Caco-2 (cell line): ENCODE results near the gene C10orf120. TPM values are rescaled to one million over a fixed set of nuclear protein-coding genes. Genes with fewer than 3 reads are reported as not detected.
A peak's percentile ranks its signal among the peaks of the same experiment; 100 is the strongest.

Experiments
- BruUV-seq: library from RNA; stranded (reverse); fragments of 400-500 nt; replicated peaks from 2 replicates; lab custom pipeline; 2021; lab: Mats Ljungman, UMichigan
- CTCF ChIA-PET: fragments of 300-600 bp; sonication (Branson Sonifier 250); formaldehyde crosslinking; loops from one replicate; lab custom pipeline; 2022; ENCODE audit warnings: antibody characterized with exemption; lab: Charles Lee
- POLR2A ChIA-PET: fragments of 300-600 bp; sonication (Branson Sonifier 250); formaldehyde crosslinking; loops from one replicate; lab custom pipeline; 2022; ENCODE audit warnings: antibody characterized with exemption; lab: Charles Lee
- DNase-seq, 2 experiments: peaks; one replicate each; pipeline versions ENCODE4 v3.0.0 to v3.0.0-alpha.2; 2020 to 2022
- H3K27me3 ChIP-seq: replicated peaks from 2 replicates; pipeline ENCODE4 v1.6.0; 2011; ENCODE audit warnings: low read length; ENCODE audit not compliant: control insufficient read depth, insufficient read depth
- H3K36me3 ChIP-seq: 2 replicates; pipeline ENCODE4 v1.5.1; 2011; ENCODE audit warnings: low read length; ENCODE audit not compliant: control insufficient read depth, insufficient read depth
- H3K4me1 ChIP-seq: fragments of 250-450 bp; sonication (Bioruptor Pico); 2 replicates; pipeline ENCODE4 v1.5.1; 2020; ENCODE audit warnings: mild to moderate bottlenecking
- H3K4me3 ChIP-seq: 2 replicates; pipeline ENCODE4 v1.5.1; 2011; ENCODE audit warnings: low read depth, mild to moderate bottlenecking, control low read depth, low read length
- H3K9me3 ChIP-seq: fragments of 250-450 bp; sonication (Bioruptor Pico); 2 replicates; pipeline ENCODE4 v1.5.1; 2020; ENCODE audit warnings: mild to moderate bottlenecking, moderate library complexity
- H3K27ac Mint-ChIP-seq: one replicate; pipeline ENCODE4 v1.8.0; 2022; ENCODE audit warnings: mixed read lengths; ENCODE audit not compliant: unreplicated experiment
- H3K27me3 Mint-ChIP-seq: one replicate; pipeline ENCODE4 v1.8.0; 2022; ENCODE audit warnings: mixed read lengths; ENCODE audit not compliant: insufficient read depth, unreplicated experiment
- H3K36me3 Mint-ChIP-seq: one replicate; pipeline ENCODE4 v1.8.0; 2022; ENCODE audit warnings: mild to moderate bottlenecking, mixed read lengths; ENCODE audit not compliant: insufficient read depth, unreplicated experiment
- H3K4me1 Mint-ChIP-seq: one replicate; pipeline ENCODE4 v1.8.0; 2022; ENCODE audit warnings: low read depth, mixed read lengths; ENCODE audit not compliant: unreplicated experiment
- H3K4me3 Mint-ChIP-seq: one replicate; pipeline ENCODE4 v1.8.0; 2022; ENCODE audit warnings: mild to moderate bottlenecking, moderate library complexity, mixed read lengths; ENCODE audit not compliant: unreplicated experiment
- H3K9me3 Mint-ChIP-seq: one replicate; pipeline ENCODE4 v1.8.0; 2022; ENCODE audit warnings: mixed read lengths; ENCODE audit not compliant: unreplicated experiment
- intact Hi-C: fragments of 100-400 bp; cut with micrococcal nuclease; formaldehyde crosslinking; loops from one replicate; pipeline ENCODE4 v1.10.0; 2022; ENCODE audit not compliant: unreplicated experiment
- total RNA-seq: library from RNA; stranded (reverse); gene quantifications from 2 replicates; pipeline ENCODE4 v1.2.3, GENCODE V29; 2022
- TF ChIP-seq, protein P1 (sequence below), 2 experiments: fragments of 200-600 bp in 1 of 2; IDR thresholded peaks; 1 replicate in 1 of 2; 2 replicates in 1 of 2; pipeline versions ENCODE4 v1.5.1 to v1.8.0; 2011 to 2022; ENCODE audit warnings: antibody characterized with exemption in 1 of 2, control low read depth in 1 of 2, inconsistent platforms in 1 of 2, low read depth in 1 of 2, low read length in 1 of 2, mild to moderate bottlenecking in 1 of 2, moderate library complexity in 1 of 2; ENCODE audit not compliant: insufficient read depth in 1 of 2, severe bottlenecking in 1 of 2, unreplicated experiment in 1 of 2

The C10orf120 gene
- total RNA-seq, 1 experiment from 2014 or later = not detected

DNA sequence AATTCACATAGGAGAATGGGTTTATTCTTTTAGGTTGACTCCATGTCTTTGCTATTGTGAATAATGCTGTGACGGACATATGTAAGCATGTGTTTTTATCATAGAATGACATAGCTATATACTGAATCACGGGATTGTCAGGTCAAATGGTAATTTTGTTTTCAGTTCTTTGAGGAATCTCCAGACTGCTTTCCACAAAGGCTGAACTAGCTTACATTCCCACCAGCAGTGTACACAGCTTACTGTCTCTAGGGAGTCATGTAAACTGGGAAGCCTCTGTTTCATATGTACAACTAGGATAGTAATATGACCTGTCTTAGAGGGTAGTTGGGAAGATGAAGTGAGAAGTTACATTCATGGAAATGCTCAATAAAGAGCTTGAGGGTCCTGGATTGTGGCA lies 6.8 kb upstream of the C10orf120 start:
- TF ChIP-seq, protein P1, sequence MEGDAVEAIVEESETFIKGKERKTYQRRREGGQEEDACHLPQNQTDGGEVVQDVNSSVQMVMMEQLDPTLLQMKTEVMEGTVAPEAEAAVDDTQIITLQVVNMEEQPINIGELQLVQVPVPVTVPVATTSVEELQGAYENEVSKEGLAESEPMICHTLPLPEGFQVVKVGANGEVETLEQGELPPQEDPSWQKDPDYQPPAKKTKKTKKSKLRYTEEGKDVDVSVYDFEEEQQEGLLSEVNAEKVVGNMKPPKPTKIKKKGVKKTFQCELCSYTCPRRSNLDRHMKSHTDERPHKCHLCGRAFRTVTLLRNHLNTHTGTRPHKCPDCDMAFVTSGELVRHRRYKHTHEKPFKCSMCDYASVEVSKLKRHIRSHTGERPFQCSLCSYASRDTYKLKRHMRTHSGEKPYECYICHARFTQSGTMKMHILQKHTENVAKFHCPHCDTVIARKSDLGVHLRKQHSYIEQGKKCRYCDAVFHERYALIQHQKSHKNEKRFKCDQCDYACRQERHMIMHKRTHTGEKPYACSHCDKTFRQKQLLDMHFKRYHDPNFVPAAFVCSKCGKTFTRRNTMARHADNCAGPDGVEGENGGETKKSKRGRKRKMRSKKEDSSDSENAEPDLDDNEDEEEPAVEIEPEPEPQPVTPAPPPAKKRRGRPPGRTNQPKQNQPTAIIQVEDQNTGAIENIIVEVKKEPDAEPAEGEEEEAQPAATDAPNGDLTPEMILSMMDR (IDR thresholded peaks at IDR 0.05; ENCODE audit: insufficient read depth in 1 of 2, low read depth in 1 of 2, low read length in 1 of 2, severe bottlenecking in 1 of 2, unreplicated experiment in 1 of 2) = no peak

DNA sequence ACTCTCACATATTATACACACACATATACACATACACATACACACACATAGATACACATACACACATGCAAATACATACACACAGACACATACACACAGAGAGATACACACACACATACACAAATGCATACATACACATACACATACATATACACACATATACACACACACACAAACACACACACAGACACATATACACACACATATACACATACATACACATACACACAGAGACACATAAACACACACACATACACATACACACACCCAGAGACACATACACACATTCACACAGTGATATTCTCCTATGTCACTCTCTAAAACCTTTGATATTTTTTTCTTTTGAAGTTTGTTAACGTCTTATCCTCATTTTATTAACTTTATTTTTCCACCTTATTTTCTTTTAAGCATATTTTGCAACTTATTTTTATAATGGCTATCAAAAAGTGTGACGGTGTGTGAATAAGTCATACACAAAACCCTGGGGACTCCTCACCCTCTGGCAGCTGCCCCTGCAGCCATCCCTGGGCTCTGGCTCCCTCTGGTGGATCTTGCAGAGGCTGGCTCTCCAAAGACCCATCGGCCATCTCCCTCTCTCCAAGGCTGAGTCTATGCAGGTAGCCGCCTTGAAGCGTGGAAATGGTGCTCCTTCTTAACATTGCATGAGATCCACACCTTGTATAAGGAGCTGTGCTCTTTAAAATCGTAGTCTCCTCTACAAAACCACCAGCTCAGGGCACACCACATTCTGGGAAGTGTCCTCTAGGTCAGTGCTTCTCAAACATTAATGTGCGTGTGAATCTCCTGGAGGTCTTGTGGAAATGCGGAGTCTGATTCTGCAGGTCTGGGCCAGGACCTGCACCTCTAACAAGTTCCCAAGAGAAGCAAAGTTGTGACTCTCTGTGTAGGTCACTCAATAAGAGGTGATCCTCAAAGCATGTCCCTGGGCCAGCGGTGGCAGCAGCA lies 4.1 kb upstream of the C10orf120 start:
- H3K27me3 ChIP-seq = no peaks in the 10 kb centered on the region
- H3K27me3 Mint-ChIP-seq = peaks cover 4% of the 10 kb centered on the region
- H3K4me3 Mint-ChIP-seq = no peak overlapping the region
- no peaks in the 10 kb centered on the region for H3K36me3 Mint-ChIP-seq
- H3K4me3 ChIP-seq = no peak overlapping the region
- H3K36me3 ChIP-seq = no peaks in the 10 kb centered on the region
- no TSS peak for BruUV-seq
- ChIA-PET POLR2A (no interaction called here), CTCF (interaction anchor here (1.0 to 2.5 kb wide), 2 partner anchors 55 to 138 kb away, joined by 3 to 15 read pairs; no protein-coding TSS in a partner anchor)
- intact Hi-C loops = loop anchor here (1.0 to 5.0 kb wide), 3 partner anchors 55 to 176 kb away; no protein-coding TSS in a partner anchor
- H3K4me1 Mint-ChIP-seq = no peaks in the 10 kb centered on the region
- TF ChIP-seq, protein P1 (IDR thresholded peaks at IDR 0.05; ENCODE audit: insufficient read depth in 1 of 2, low read depth in 1 of 2, low read length in 1 of 2, severe bottlenecking in 1 of 2, unreplicated experiment in 1 of 2) = peak; percentile 88 to 95
- no peaks in the 10 kb centered on the region for H3K4me1 ChIP-seq
- peak; percentile 75 to 80 for DNase-seq
- no peaks in the 10 kb centered on the region for H3K9me3 Mint-ChIP-seq
- no peaks in the 10 kb centered on the region; the same call in 1 of the 2 replicates for H3K9me3 ChIP-seq
- H3K27ac Mint-ChIP-seq = no peak overlapping the region

More for the DNA sequence above, 6.8 kb upstream of the C10orf120 start:
- H3K4me3 Mint-ChIP-seq = no peak overlapping the region
- H3K9me3 ChIP-seq = no peaks in the 10 kb centered on the region; the same call in 1 of the 2 replicates
- no peak for DNase-seq
- H3K27me3 Mint-ChIP-seq = peaks cover 9% of the 10 kb centered on the region
- H3K27me3 ChIP-seq = no peaks in the 10 kb centered on the region
- intact Hi-C loops = no loop called here
- H3K36me3 Mint-ChIP-seq = no peaks in the 10 kb centered on the region
- H3K4me1 Mint-ChIP-seq = no peaks in the 10 kb centered on the region
- H3K4me1 ChIP-seq = no peaks in the 10 kb centered on the region
- H3K9me3 Mint-ChIP-seq = no peaks in the 10 kb centered on the region
- no peaks in the 10 kb centered on the region for H3K36me3 ChIP-seq
- ChIA-PET CTCF (interaction anchor here (1.0 kb wide), 1 partner anchor 143 kb away, joined by 3 read pairs; no protein-coding TSS in a partner anchor), POLR2A (no interaction called here)
- no peak overlapping the region for H3K27ac Mint-ChIP-seq
- no TSS peak for BruUV-seq
- no peak overlapping the region for H3K4me3 ChIP-seq

DNA sequence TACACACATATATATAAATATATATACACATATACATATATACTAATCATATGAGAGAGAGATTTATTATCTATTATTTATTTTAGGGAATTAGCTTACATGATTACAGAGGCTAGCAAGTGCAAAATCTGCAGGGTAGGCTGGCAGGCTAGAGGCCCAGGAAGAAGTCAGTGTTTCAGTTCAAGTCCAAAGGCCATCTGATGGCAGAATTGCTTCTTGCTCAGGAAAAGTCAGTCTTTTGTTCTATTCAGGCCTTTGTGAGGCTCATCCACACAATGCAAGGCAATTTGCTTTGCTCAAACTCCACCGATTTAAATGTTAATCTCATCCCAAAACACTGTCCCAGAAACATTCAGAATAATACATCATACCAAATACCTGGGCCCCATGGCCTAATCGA lies 2.6 kb upstream of the C10orf120 start:
- intact Hi-C loops = loop anchor here (5.0 kb wide), 2 partner anchors 135 to 175 kb away; no protein-coding TSS in a partner anchor
- DNase-seq = no peak
- H3K36me3 ChIP-seq = no peaks in the 10 kb centered on the region
- no peak overlapping the region for H3K4me3 ChIP-seq
- ChIA-PET CTCF (no interaction called here), POLR2A (no interaction called here)
- Mint-ChIP-seq H3K4me3 (no peak overlapping the region), H3K27ac (no peak overlapping the region), H3K4me1 (no peaks in the 10 kb centered on the region), H3K36me3 (no peaks in the 10 kb centered on the region), H3K9me3 (no peaks in the 10 kb centered on the region), H3K27me3 (peaks cover 4% of the 10 kb centered on the region)
- no peaks in the 10 kb centered on the region for H3K4me1 ChIP-seq
- no peaks in the 10 kb centered on the region; the same call in 1 of the 2 replicates for H3K9me3 ChIP-seq
- BruUV-seq = no TSS peak
- TF ChIP-seq, protein P1 (IDR thresholded peaks at IDR 0.05; ENCODE audit: insufficient read depth in 1 of 2, low read depth in 1 of 2, low read length in 1 of 2, severe bottlenecking in 1 of 2, unreplicated experiment in 1 of 2) = no peak
- no peaks in the 10 kb centered on the region for H3K27me3 ChIP-seq
